GM18873 (cell line): Measurements from ENCODE around the gene DTX3.
"Not testable (repeated sequence)": the region's sequence is repeated elsewhere in the genome, so short reads cannot be mapped to it uniquely, and the experiment has no call there.

Experiments
- ATAC-seq: cut with Tn5 transposase; IDR thresholded peaks from one replicate; pipeline ENCODE4 v1.9.1; 2021; ENCODE audit warnings: mild to moderate bottlenecking, moderate library complexity, moderate number of reproducible peaks; ENCODE audit not compliant: unreplicated experiment, low FRiP score

DTX3 gene

GRCh38 chr12:57604454-57604991 is at the start of gene DTX3:
Gene DTX3, plus strand, starts transcription at chr12:57604824. Its CDS starts 1,694 bp downstream, at chr12:57606518.
- ATAC-seq, result no peak

- ATAC-seq, result no peak
Observed at GRCh38 chr12:57554897-57555296, 49.7 kb upstream of the DTX3 start.

GRCh38 chr12:57558864-57559263 is 45.8 kb upstream of the DTX3 start:
- no peak for ATAC-seq

- ATAC-seq, result no peak
Observed at GRCh38 chr12:57560516-57560915, 44.1 kb upstream of the DTX3 start.

- ATAC-seq, result not testable (repeated sequence)
Observed at GRCh38 chr12:57561117-57561516, 43.5 kb upstream of the DTX3 start.

GRCh38 chr12:57563358-57563757 is 41.3 kb upstream of the DTX3 start:
- ATAC-seq, result no peak

GRCh38 chr12:57564178-57564740 is 40.4 kb upstream of the DTX3 start:
- no peak for ATAC-seq

- ATAC-seq, result no peak
Observed at GRCh38 chr12:57568838-57569237, 35.8 kb upstream of the DTX3 start.

- ATAC-seq, result no peak
Observed at GRCh38 chr12:57569858-57570257, 34.8 kb upstream of the DTX3 start.

- not testable (repeated sequence) for ATAC-seq
Observed at GRCh38 chr12:57570438-57570837, 34.2 kb upstream of the DTX3 start.

- no peak for ATAC-seq
Observed at GRCh38 chr12:57571926-57572762, 32.5 kb upstream of the DTX3 start.

- ATAC-seq, result no peak
Observed at GRCh38 chr12:57574795-57575194, 29.8 kb upstream of the DTX3 start.

- ATAC-seq, result no peak
Observed at GRCh38 chr12:57575771-57576612, 28.6 kb upstream of the DTX3 start.

GRCh38 chr12:57576613-57577160 is 27.9 kb upstream of the DTX3 start:
- no peak for ATAC-seq

- no peak for ATAC-seq
Observed at GRCh38 chr12:57577981-57578758, 26.5 kb upstream of the DTX3 start.

- no peak for ATAC-seq
Observed at GRCh38 chr12:57579011-57579410, 25.6 kb upstream of the DTX3 start.

- ATAC-seq, result no peak
Observed at GRCh38 chr12:57579677-57580465, 24.8 kb upstream of the DTX3 start.

GRCh38 chr12:57580466-57580795 is 24.2 kb upstream of the DTX3 start:
- ATAC-seq, result no peak

GRCh38 chr12:57581802-57582201 is 22.8 kb upstream of the DTX3 start:
- no peak for ATAC-seq
